Activated CD4-positive, alpha-beta T cell treated with anti-CD3 and anti-CD28 coated beads, Interleukin-2, amount 10 ng/mL, durations not matched to agents 7 days and 5 days (primary cell): ENCODE data around the gene ERC2. TPM values are rescaled to one million over a fixed set of nuclear protein-coding genes. Genes with fewer than 3 reads are reported as not detected.

Source experiments
- CTCF ChIA-PET: fragments of 350-600 bp; sonication (Branson Sonifier 250); formaldehyde crosslinking; loops from one replicate; lab custom pipeline; 2021; ENCODE audit warnings: antibody characterized with exemption; lab: Charles Lee
- POLR2A ChIA-PET: fragments of 350-600 bp; sonication (Branson Sonifier 250); formaldehyde crosslinking; loops from one replicate; lab custom pipeline; 2021; ENCODE audit warnings: antibody characterized with exemption; lab: Charles Lee
- DNase-seq: peaks from one replicate; pipeline ENCODE4 v3.0.0-alpha.2; 2020
- H3K27ac Mint-ChIP-seq: one replicate; pipeline ENCODE4 v1.8.0; 2021; ENCODE audit warnings: mild to moderate bottlenecking, moderate library complexity, mixed read lengths
- H3K27me3 Mint-ChIP-seq: one replicate; pipeline ENCODE4 v1.8.0; 2021; ENCODE audit warnings: mixed read lengths
- H3K36me3 Mint-ChIP-seq: one replicate; pipeline ENCODE4 v1.8.0; 2021; ENCODE audit warnings: low read depth, mixed read lengths
- H3K4me1 Mint-ChIP-seq: one replicate; pipeline ENCODE4 v1.8.0; 2021; ENCODE audit warnings: mixed read lengths
- H3K4me3 Mint-ChIP-seq: one replicate; pipeline ENCODE4 v1.8.0; 2021; ENCODE audit warnings: mild to moderate bottlenecking, moderate library complexity, mixed read lengths
- H3K9me3 Mint-ChIP-seq: one replicate; pipeline ENCODE4 v1.8.0; 2021; ENCODE audit warnings: mixed read lengths
- total RNA-seq, 2 experiments: library from RNA; stranded (reverse); gene quantifications; one replicate each; pipeline ENCODE4 v1.2.3, GENCODE V29; 2021

ERC2 gene
- total RNA-seq, 2 experiments from 2014 or later: not detected

- H3K4me3 Mint-ChIP-seq: no peak overlapping the region
- ChIA-PET CTCF (no interaction called here), POLR2A (no interaction called here)
- no peak overlapping the region for H3K27ac Mint-ChIP-seq
- H3K4me1 Mint-ChIP-seq: no peaks in the 10 kb centered on the region
- no peaks in the 10 kb centered on the region for H3K9me3 Mint-ChIP-seq
- no peak for DNase-seq
- H3K27me3 Mint-ChIP-seq: peaks cover 4% of the 10 kb centered on the region
- no peaks in the 10 kb centered on the region for H3K36me3 Mint-ChIP-seq
These were observed 153.4 kb downstream of the ERC2 start for GRCh38 chr3:56314842-56315241.

- no peaks in the 10 kb centered on the region for H3K9me3 Mint-ChIP-seq
- H3K27me3 Mint-ChIP-seq: peaks cover 8% of the 10 kb centered on the region
- H3K27ac Mint-ChIP-seq: no peak overlapping the region
- no peaks in the 10 kb centered on the region for H3K36me3 Mint-ChIP-seq
- ChIA-PET CTCF (interaction anchor here (0.9 kb wide), 1 partner anchor 26 kb away, joined by 4 read pairs; no protein-coding TSS in a partner anchor), POLR2A (no interaction called here)
- DNase-seq: no peak
- H3K4me3 Mint-ChIP-seq: no peak overlapping the region
- no peaks in the 10 kb centered on the region for H3K4me1 Mint-ChIP-seq
These were observed 158.8 kb downstream of the ERC2 start for GRCh38 chr3:56309465-56309864.

- no peak overlapping the region for H3K4me3 Mint-ChIP-seq
- H3K27ac Mint-ChIP-seq: no peak overlapping the region
- ChIA-PET POLR2A (no interaction called here), CTCF (no interaction called here)
- H3K9me3 Mint-ChIP-seq: no peaks in the 10 kb centered on the region
- no peaks in the 10 kb centered on the region for H3K4me1 Mint-ChIP-seq
- no peak for DNase-seq
- H3K27me3 Mint-ChIP-seq: peaks cover 8% of the 10 kb centered on the region
- H3K36me3 Mint-ChIP-seq: no peaks in the 10 kb centered on the region
These were observed 159.8 kb downstream of the ERC2 start for GRCh38 chr3:56308471-56308870.

GRCh38 chr3:56304069-56304468 is 164.2 kb downstream of the ERC2 start:
- Mint-ChIP-seq H3K4me3 (no peak overlapping the region), H3K27me3 (peaks cover 11% of the 10 kb centered on the region), H3K9me3 (no peaks in the 10 kb centered on the region), H3K27ac (no peak overlapping the region), H3K36me3 (no peaks in the 10 kb centered on the region), H3K4me1 (no peaks in the 10 kb centered on the region)
- no peak for DNase-seq
- ChIA-PET CTCF (interaction anchor here (0.6 to 1.3 kb wide), 2 partner anchors 53 to 1652 kb away, joined by 3 read pairs; no protein-coding TSS in a partner anchor), POLR2A (no interaction called here)

- H3K4me1 Mint-ChIP-seq: no peaks in the 10 kb centered on the region
- no peak overlapping the region for H3K27ac Mint-ChIP-seq
- peaks cover 2% of the 10 kb centered on the region for H3K9me3 Mint-ChIP-seq
- no peak overlapping the region for H3K4me3 Mint-ChIP-seq
- CTCF ChIA-PET: interaction anchor here (1.3 kb wide), 1 partner anchor 53 kb away, joined by 3 read pairs; no protein-coding TSS in a partner anchor
- H3K36me3 Mint-ChIP-seq: no peaks in the 10 kb centered on the region
- H3K27me3 Mint-ChIP-seq: peaks cover 9% of the 10 kb centered on the region
- no peak for DNase-seq
- POLR2A ChIA-PET: no interaction called here
These were observed 164.8 kb downstream of the ERC2 start for GRCh38 chr3:56303487-56303886.

- CTCF ChIA-PET: interaction anchor here (1.3 kb wide), 1 partner anchor 54 kb away, joined by 3 read pairs; no protein-coding TSS in a partner anchor
- POLR2A ChIA-PET: no interaction called here
- Mint-ChIP-seq H3K4me3 (no peak overlapping the region), H3K27ac (no peak overlapping the region), H3K27me3 (peaks cover 9% of the 10 kb centered on the region), H3K4me1 (no peaks in the 10 kb centered on the region), H3K36me3 (no peaks in the 10 kb centered on the region), H3K9me3 (peaks cover 2% of the 10 kb centered on the region)
- DNase-seq: no peak
These were observed 165.8 kb downstream of the ERC2 start for GRCh38 chr3:56302417-56302816.

GRCh38 chr3:56297281-56297840 is 170.9 kb downstream of the ERC2 start:
- H3K4me3 Mint-ChIP-seq: no peak overlapping the region
- H3K36me3 Mint-ChIP-seq: no peaks in the 10 kb centered on the region
- H3K27me3 Mint-ChIP-seq: peaks cover 2% of the 10 kb centered on the region
- ChIA-PET CTCF (no interaction called here), POLR2A (no interaction called here)
- DNase-seq: no peak
- H3K27ac Mint-ChIP-seq: no peak overlapping the region
- H3K9me3 Mint-ChIP-seq: peaks cover 2% of the 10 kb centered on the region
- H3K4me1 Mint-ChIP-seq: no peaks in the 10 kb centered on the region

GRCh38 chr3:56296361-56296760 is 171.9 kb downstream of the ERC2 start:
- Mint-ChIP-seq H3K36me3 (no peaks in the 10 kb centered on the region), H3K27me3 (peaks cover 2% of the 10 kb centered on the region), H3K4me1 (peaks cover 2% of the 10 kb centered on the region), H3K27ac (no peak overlapping the region), H3K9me3 (peaks cover 2% of the 10 kb centered on the region), H3K4me3 (no peak overlapping the region)
- ChIA-PET CTCF (no interaction called here), POLR2A (no interaction called here)
- no peak for DNase-seq

GRCh38 chr3:56295161-56295560 is 173.1 kb downstream of the ERC2 start:
- Mint-ChIP-seq H3K4me3 (no peak overlapping the region), H3K36me3 (no peaks in the 10 kb centered on the region), H3K4me1 (peaks cover 11% of the 10 kb centered on the region), H3K9me3 (peaks cover 2% of the 10 kb centered on the region), H3K27me3 (peaks cover 2% of the 10 kb centered on the region), H3K27ac (no peak overlapping the region)
- no peak for DNase-seq
- ChIA-PET POLR2A (interaction anchor here (0.6 kb wide), 1 partner anchor 18 kb away, joined by 4 read pairs; no protein-coding TSS in a partner anchor), CTCF (no interaction called here)

GRCh38 chr3:56294286-56294685 is 174.0 kb downstream of the ERC2 start:
- Mint-ChIP-seq H3K4me1 (peaks cover 17% of the 10 kb centered on the region), H3K9me3 (peaks cover 2% of the 10 kb centered on the region), H3K36me3 (no peaks in the 10 kb centered on the region), H3K27ac (no peak overlapping the region), H3K27me3 (no peaks in the 10 kb centered on the region), H3K4me3 (no peak overlapping the region)
- CTCF ChIA-PET: no interaction called here
- DNase-seq: no peak
- POLR2A ChIA-PET: no interaction called here

GRCh38 chr3:56291953-56292352 is 176.3 kb downstream of the ERC2 start:
- DNase-seq: no peak
- Mint-ChIP-seq H3K4me3 (no peak overlapping the region), H3K36me3 (no peaks in the 10 kb centered on the region), H3K27me3 (no peaks in the 10 kb centered on the region), H3K27ac (no peak overlapping the region), H3K4me1 (peaks cover 19% of the 10 kb centered on the region), H3K9me3 (no peaks in the 10 kb centered on the region)
- CTCF ChIA-PET: no interaction called here
- POLR2A ChIA-PET: interaction anchor here (0.7 kb wide), 1 partner anchor 44 kb away, joined by 6 read pairs; no protein-coding TSS in a partner anchor

GRCh38 chr3:56291244-56291680 is 177.0 kb downstream of the ERC2 start:
- Mint-ChIP-seq H3K27ac (no peak overlapping the region), H3K9me3 (no peaks in the 10 kb centered on the region), H3K27me3 (no peaks in the 10 kb centered on the region), H3K4me3 (no peak overlapping the region), H3K36me3 (no peaks in the 10 kb centered on the region), H3K4me1 (peaks cover 19% of the 10 kb centered on the region)
- POLR2A ChIA-PET: no interaction called here
- no peak for DNase-seq
- CTCF ChIA-PET: no interaction called here

- Mint-ChIP-seq H3K4me3 (no peak overlapping the region), H3K4me1 (peaks cover 19% of the 10 kb centered on the region), H3K36me3 (no peaks in the 10 kb centered on the region), H3K9me3 (no peaks in the 10 kb centered on the region), H3K27me3 (no peaks in the 10 kb centered on the region), H3K27ac (no peak overlapping the region)
- ChIA-PET POLR2A (no interaction called here), CTCF (no interaction called here)
- no peak for DNase-seq
These were observed 177.9 kb downstream of the ERC2 start for GRCh38 chr3:56290374-56290773.

- peaks cover 7% of the 10 kb centered on the region for H3K27me3 Mint-ChIP-seq
- H3K4me3 Mint-ChIP-seq: no peak overlapping the region
- ChIA-PET CTCF (interaction anchor here (1.1 kb wide), 1 partner anchor 15 kb away, joined by 7 read pairs; no protein-coding TSS in a partner anchor), POLR2A (no interaction called here)
- no peak overlapping the region for H3K27ac Mint-ChIP-seq
- H3K4me1 Mint-ChIP-seq: peaks cover 19% of the 10 kb centered on the region
- H3K9me3 Mint-ChIP-seq: no peaks in the 10 kb centered on the region
- no peak for DNase-seq
- no peaks in the 10 kb centered on the region for H3K36me3 Mint-ChIP-seq
These were observed 180.0 kb downstream of the ERC2 start for GRCh38 chr3:56288258-56288657.
